HFFc6 (cell line): ENCODE results near the gene ZNF195. TPM values are rescaled to one million over a fixed set of nuclear protein-coding genes. Genes with fewer than 3 reads are reported as not detected.
"Not testable (repeated sequence)": the region's sequence is repeated elsewhere in the genome, so short reads cannot be mapped to it uniquely, and the experiment has no call there.

Source experiments
- DNase-seq: peaks from one replicate; pipeline ENCODE4 v3.0.0-alpha.2; 2018
- H3K27ac Mint-ChIP-seq: 2 replicates; pipeline ENCODE4 v1.8.0; 2020; ENCODE audit warnings: mild to moderate bottlenecking, mixed read lengths
- H3K27me3 Mint-ChIP-seq: 2 replicates; pipeline ENCODE4 v1.8.0; 2021; ENCODE audit warnings: mild to moderate bottlenecking, moderate library complexity, mixed read lengths; ENCODE audit not compliant: insufficient read depth
- H3K36me3 Mint-ChIP-seq: 2 replicates; pipeline ENCODE4 v1.8.0; 2021; ENCODE audit warnings: low read depth, mixed read lengths
- H3K4me1 Mint-ChIP-seq: 2 replicates; pipeline ENCODE4 v1.8.0; 2020; ENCODE audit warnings: low read depth, mixed read lengths
- H3K4me3 Mint-ChIP-seq: 2 replicates; pipeline ENCODE4 v1.8.0; 2020; ENCODE audit warnings: mild to moderate bottlenecking, moderate library complexity, mixed read lengths
- H3K9me3 Mint-ChIP-seq: 2 replicates; pipeline ENCODE4 v1.8.0; 2020; ENCODE audit warnings: mild to moderate bottlenecking, mixed read lengths
- total RNA-seq, 6 experiments: library from RNA; stranded (reverse); fragmentation: NEBNext Ultra II Directional; extraction: Animal tissue kit (Norgen Biotek cat#: 25700); gene quantifications; 2 replicates in 1 of 6; 3 replicates in 5 of 6; pipeline ENCODE4 v1.2.3, GENCODE V29; 2021
- TF ChIP-seq, protein P1 (sequence below): fragments of 200-600 bp; sonication (generic); IDR thresholded peaks from 2 replicates; pipeline ENCODE4 v1.5.0; 2021; ENCODE audit warnings: antibody characterized with exemption, mild to moderate bottlenecking

ZNF195 gene
- total RNA-seq, 6 experiments from 2014 or later, result 16.9 to 22.4 (median 18.4) TPM

DNA sequence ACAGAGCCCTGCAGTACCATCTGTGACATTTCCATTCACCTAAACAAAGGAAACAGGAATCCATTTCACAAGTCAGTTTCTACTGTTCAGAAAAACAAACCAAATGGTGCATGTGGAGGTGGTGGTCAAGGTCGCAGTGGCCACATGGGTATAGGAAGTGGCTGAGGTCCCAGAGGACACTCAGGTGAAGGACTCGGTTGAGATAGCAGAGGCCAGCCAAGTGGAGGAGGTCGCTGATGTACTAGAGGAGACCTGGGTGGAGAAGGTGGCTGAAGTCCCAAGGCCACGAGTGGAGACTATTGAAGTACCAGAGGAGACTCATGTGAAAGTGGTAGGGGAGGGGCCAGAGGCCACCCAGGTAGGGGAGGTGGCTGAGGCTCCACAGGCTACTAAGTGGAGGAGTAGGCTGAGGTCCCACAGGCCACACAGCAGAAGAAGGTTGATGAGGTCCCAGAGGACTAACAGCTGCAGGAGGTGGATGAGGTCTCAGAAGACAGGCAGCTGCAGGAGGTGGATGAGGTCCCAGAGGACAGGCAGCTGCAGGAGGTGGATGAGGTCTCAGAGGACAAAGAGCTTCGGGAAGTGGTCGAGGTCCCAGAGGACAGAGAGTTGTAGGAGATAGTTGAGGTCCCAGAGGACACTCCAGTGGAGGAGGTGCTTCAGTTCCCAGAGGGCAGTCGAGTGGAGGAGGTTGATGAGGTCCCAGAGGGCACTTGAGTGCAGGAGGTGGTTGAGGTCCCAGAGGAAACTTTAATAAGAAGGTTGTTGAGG lies 40.2 kb downstream of the ZNF195 start:
- no peak overlapping the region for H3K4me3 Mint-ChIP-seq
- 0 out of 2 replicates have a peak, but pooled peaks cover 9% of the 10 kb centered on the region for H3K36me3 Mint-ChIP-seq

DNA sequence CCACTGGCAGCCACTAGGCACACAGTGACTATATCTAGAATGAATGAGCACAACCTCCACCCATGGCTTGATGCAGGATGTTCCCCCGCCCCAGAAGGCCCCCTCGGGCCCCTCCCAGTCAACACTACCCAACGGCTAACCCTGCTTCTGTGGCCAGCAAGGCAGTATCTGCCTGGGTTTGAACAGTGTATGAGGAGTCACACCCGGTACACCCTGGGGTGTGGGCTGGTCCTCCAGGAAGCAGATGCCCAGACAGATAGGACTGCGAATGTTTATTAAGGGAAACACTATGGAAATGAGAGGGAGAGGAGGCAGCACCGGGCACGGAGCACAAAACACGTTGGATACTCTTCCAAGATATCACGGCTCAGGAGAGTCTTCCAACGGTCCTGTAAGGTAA lies 42.5 kb downstream of the ZNF195 start:
- H3K4me1 Mint-ChIP-seq, result peaks cover 29% of the 10 kb centered on the region
- DNase-seq, H3K4me3 Mint-ChIP-seq, H3K27ac Mint-ChIP-seq, H3K27me3 Mint-ChIP-seq, H3K9me3 Mint-ChIP-seq, H3K36me3 Mint-ChIP-seq: not testable (repeated sequence)

More for the DNA sequence above, 40.2 kb downstream of the ZNF195 start:
- Mint-ChIP-seq H3K9me3 (no peaks in the 10 kb centered on the region), H3K27ac (0 out of 2 replicates have a peak overlapping the region, but pooled peaks have one; percentile 28), H3K4me1 (peaks cover 41% of the 10 kb centered on the region), H3K27me3 (peaks cover 7% of the 10 kb centered on the region)
- TF ChIP-seq, protein P1, sequence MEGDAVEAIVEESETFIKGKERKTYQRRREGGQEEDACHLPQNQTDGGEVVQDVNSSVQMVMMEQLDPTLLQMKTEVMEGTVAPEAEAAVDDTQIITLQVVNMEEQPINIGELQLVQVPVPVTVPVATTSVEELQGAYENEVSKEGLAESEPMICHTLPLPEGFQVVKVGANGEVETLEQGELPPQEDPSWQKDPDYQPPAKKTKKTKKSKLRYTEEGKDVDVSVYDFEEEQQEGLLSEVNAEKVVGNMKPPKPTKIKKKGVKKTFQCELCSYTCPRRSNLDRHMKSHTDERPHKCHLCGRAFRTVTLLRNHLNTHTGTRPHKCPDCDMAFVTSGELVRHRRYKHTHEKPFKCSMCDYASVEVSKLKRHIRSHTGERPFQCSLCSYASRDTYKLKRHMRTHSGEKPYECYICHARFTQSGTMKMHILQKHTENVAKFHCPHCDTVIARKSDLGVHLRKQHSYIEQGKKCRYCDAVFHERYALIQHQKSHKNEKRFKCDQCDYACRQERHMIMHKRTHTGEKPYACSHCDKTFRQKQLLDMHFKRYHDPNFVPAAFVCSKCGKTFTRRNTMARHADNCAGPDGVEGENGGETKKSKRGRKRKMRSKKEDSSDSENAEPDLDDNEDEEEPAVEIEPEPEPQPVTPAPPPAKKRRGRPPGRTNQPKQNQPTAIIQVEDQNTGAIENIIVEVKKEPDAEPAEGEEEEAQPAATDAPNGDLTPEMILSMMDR, result no peak
- no peak for DNase-seq

DNA sequence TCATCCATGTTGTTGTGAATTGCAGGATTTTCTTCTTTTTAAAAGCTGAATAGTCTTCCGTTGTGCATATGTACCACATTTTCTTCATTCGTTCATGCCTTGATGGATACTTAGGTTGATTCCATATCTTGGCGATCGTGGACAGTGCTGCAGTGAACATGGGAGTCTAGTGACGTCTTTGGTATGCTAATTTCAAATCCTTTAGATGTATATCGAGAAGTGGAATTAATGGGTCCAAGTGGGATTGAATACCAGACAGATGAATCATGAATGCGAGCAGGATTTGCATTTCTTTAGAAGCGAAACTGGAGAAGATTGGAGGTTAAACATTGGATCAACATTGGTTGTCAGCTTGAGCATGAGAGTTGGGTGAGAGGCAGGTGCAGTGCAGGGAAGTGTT lies 45.8 kb downstream of the ZNF195 start:
- not testable (repeated sequence) for H3K27ac Mint-ChIP-seq, H3K36me3 Mint-ChIP-seq, DNase-seq, H3K4me1 Mint-ChIP-seq, H3K27me3 Mint-ChIP-seq, H3K4me3 Mint-ChIP-seq, H3K9me3 Mint-ChIP-seq

DNA sequence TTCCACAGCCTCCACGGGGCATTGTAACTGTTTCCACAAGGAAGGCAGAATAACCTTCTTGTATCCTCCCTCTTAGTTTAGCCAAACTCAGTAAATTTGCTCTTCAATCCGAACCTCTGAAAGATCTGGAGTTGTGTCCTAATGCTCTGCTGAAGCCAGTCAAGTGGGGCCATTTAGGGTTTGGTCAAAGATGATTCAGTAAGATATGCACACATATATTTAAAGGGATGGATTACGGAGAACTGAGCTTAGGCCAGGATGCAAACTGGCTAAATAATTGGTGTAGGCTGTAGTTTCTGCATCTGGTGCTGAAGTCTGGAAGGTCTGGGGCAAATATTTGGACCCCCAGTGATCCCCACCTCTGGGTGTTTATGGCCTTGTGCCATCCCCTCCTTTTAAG lies 47.9 kb downstream of the ZNF195 start:
- not testable (repeated sequence) for H3K4me3 Mint-ChIP-seq, DNase-seq, H3K36me3 Mint-ChIP-seq, H3K27ac Mint-ChIP-seq, H3K9me3 Mint-ChIP-seq, H3K27me3 Mint-ChIP-seq, H3K4me1 Mint-ChIP-seq

DNA sequence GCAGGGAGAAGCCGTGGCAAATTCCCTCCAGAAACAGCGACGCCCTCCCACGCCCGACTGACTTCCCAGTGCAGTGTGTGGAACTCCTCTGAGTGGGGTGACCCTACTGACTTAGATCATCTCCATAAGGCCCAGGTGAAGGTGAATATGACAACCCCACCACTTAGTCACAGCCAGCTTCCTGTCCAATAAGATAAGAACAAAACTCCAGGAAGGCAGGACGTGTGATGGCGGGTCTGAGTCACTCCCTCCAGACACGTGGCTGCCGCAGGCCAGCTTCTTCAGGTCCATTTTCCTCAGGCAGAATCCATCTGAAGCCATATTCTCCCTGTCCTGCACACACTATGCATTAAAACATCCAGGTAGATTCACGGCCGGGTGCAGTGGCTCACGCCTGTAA lies 48.9 kb downstream of the ZNF195 start:
- H3K4me1 Mint-ChIP-seq, H3K4me3 Mint-ChIP-seq, H3K9me3 Mint-ChIP-seq, H3K27ac Mint-ChIP-seq, H3K27me3 Mint-ChIP-seq, H3K36me3 Mint-ChIP-seq, DNase-seq: not testable (repeated sequence)

DNA sequence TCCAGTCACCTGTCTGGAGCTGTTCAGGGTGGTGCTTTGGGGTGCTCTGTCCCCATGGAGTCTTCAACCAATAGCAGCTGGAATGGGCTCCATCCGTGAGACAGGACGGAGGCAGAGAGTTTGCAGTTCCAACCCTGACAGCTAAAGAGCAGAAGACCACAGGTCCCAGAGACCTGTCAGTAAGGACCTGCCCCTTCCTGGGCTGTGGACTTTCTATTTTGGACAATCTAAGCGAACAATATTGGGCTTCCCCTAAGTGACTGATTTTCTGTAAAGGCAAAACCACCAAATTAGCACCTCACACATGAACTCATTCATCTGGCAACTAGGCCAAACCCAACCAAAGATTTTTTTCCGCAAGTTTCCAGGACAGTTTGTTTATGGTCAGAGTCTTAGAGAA lies 50.4 kb downstream of the ZNF195 start:
- H3K4me3 Mint-ChIP-seq, H3K27ac Mint-ChIP-seq, DNase-seq, H3K9me3 Mint-ChIP-seq, H3K36me3 Mint-ChIP-seq, H3K27me3 Mint-ChIP-seq, H3K4me1 Mint-ChIP-seq: not testable (repeated sequence)

DNA sequence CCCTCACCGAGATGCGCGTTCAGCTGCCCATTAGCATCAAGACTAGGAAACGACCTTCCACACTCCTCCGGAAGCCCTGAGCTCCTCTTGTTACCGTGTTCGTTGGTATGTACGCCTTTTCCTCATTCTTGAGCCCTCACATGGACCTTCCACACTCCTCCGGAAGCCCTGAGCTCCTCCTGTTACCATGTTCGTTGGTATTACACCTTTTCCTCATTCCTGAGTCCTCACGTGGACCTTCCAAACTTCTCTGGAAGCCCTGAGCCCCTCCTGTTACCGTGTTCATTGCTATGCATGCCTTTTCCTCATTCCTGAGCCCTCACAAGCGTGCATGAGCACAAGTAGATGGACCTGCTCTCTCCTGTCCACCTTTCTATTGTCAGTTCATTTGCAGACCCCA lies 52.5 kb downstream of the ZNF195 start:
- not testable (repeated sequence) for H3K4me1 Mint-ChIP-seq, DNase-seq

DNA sequence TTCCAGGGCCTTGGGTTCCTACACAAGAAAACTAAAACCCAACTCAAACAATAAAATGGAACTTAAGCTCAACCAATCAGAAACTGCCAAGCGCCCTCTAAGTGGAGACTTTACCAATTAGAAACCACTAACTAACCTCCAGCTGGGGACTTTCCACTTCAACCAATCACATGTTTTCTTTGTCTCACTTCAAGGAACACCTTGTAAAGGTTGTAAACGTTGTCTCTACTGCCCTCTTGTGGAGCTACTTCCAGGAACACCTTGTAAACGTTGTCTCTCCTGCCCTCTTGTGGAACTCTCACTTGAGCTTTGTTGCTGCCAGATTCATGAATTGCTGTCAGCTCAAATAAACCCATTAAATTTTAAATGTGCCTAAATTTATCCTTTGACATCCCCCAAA lies 54.2 kb downstream of the ZNF195 start:
- H3K4me1 Mint-ChIP-seq, H3K27me3 Mint-ChIP-seq, DNase-seq, H3K9me3 Mint-ChIP-seq, H3K27ac Mint-ChIP-seq, H3K4me3 Mint-ChIP-seq, H3K36me3 Mint-ChIP-seq: not testable (repeated sequence)

More for the DNA sequence above, 52.5 kb downstream of the ZNF195 start:
- not testable (repeated sequence) for H3K4me3 Mint-ChIP-seq, H3K27me3 Mint-ChIP-seq, H3K36me3 Mint-ChIP-seq, H3K9me3 Mint-ChIP-seq, H3K27ac Mint-ChIP-seq

Other genes starting within 250 kb of the ZNF195 start
- 10 to 100 TPM; 32.6 to 42.6 (median 36.7) TPM for gene OSBPL5, start 213.8 kb downstream of the ZNF195 start, total RNA-seq
- gene MRGPRG, start 160.3 kb downstream of the ZNF195 start, total RNA-seq, result not detected
- not detected for gene MRGPRE, start 146.7 kb downstream of the ZNF195 start, total RNA-seq